ENCODE data around the gene PRXL2A. TPM values are rescaled to one million over a fixed set of nuclear protein-coding genes. Genes with fewer than 3 reads are reported as not detected.
A peak's percentile ranks its signal among the peaks of the same experiment; 100 is the strongest.

Gene PRXL2A
- total and polyA plus RNA-seq, 2 of the 4 experiments (the other 2 are of a cell fraction): 0.90 to 0.92 TPM

DNA sequence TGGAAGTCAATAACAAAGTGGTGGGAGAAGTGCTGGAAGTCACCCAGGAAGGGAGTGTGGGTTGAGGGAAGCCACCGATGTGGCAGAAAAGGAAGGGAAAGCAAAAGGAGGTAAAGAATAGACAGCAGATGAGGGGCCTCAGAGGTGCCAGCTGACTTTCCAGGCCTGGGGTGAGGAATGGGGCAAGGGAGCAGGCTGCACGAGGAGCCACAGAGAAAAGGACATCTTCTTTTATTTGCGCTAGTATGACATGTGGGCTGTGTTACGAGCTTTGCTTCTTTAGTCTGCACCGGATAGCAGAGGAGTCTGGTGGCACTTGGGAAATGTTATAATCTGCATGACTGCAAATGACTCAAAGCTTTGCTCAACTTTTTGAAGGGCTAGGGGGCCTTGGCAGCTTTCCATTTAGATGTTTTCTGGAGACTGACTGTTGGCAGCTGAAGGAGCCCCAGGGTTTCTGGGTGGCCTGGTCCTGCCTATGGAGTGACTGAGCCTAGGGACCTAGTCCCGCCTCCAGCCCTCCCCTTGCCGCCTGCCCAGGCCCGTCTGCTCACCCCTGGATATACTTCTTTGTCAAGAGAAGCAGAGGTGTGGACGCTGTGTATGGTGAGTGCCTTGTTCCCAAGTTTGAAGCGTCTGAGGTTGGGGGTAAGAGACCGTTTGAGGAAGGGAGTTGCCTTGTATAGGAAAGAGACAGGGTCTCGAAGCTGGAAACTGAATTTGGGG is 5.1 kb downstream of the PRXL2A start:
- Histone ChIP-seq H2BK15ac (ENCODE audit: low read depth, low read length) (no peak overlapping the region), H2BK120ac (ENCODE audit: low read depth, low read length) (no peak overlapping the region), H3K9me3 (ENCODE audit: control insufficient read depth, insufficient read depth, low read length) (no peaks in the 10 kb centered on the region), H4K8ac (ENCODE audit: low read depth in 2 of 2, low read length in 2 of 2) (no peak overlapping the region; a peak in 1 of 4 replicates), H2AK5ac (ENCODE audit: low read depth, low read length) (no peak overlapping the region), H3K9ac (ENCODE audit: low read depth, low read length) (no peak overlapping the region), H3K36me3 (ENCODE audit: control insufficient read depth, insufficient read depth, low read length) (no peaks in the 10 kb centered on the region), H3K4me1 (ENCODE audit: control insufficient read depth, insufficient read depth, low read length) (peaks cover 3% of the 10 kb centered on the region; the same call in 1 of the 2 replicates), H3K27me3 (ENCODE audit: control insufficient read depth, insufficient read depth, low read length) (peaks cover 12% of the 10 kb centered on the region), H3K18ac (ENCODE audit: low read depth, low read length) (no peak overlapping the region; the same call in 1 of the 2 replicates), H2BK20ac (ENCODE audit: low read depth, low read length) (no peak overlapping the region), H3K9me1 (ENCODE audit: insufficient read depth, low read length) (peaks cover 3% of the 10 kb centered on the region; the same call in 1 of the 2 replicates), H3K4ac (ENCODE audit: low read depth, low read length) (no peak overlapping the region), H3K79me1 (ENCODE audit: low read depth in 1 of 2, low read length in 2 of 2) (no peaks in the 10 kb centered on the region), H2BK5ac (ENCODE audit: low read depth, low read length, poor library complexity, severe bottlenecking) (no peak overlapping the region), H3K23ac (ENCODE audit: low read depth, low read length) (no peak overlapping the region), H3K14ac (replicated peaks; ENCODE audit: low read depth, low read length) (no peak overlapping the region), H3K56ac (ENCODE audit: extremely low read depth, insufficient read depth, low read length) (no peak overlapping the region), H4K91ac (ENCODE audit: insufficient read depth, low read depth, low read length) (no peak overlapping the region), H3K4me3 (ENCODE audit: insufficient read depth, low read depth, low read length) (no peak overlapping the region), H4K5ac (ENCODE audit: low read depth, low read length) (no peak overlapping the region), H2AK9ac (replicated peaks; ENCODE audit: low read depth, low read length, poor library complexity) (no peak overlapping the region), H4K20me1 (ENCODE audit: insufficient read depth, low read length) (no peaks in the 10 kb centered on the region), H3K4me2 (ENCODE audit: low read depth, low read length) (peak overlapping the region; percentile 35; the same call in 1 of the 2 replicates), H3K27ac (ENCODE audit: insufficient read depth, low read length) (peak overlapping the region; percentile 28), H2AFZ (replicated peaks; ENCODE audit: low read length, poor library complexity) (peak overlapping the region; percentile 54)
- in situ Hi-C loops (cut with MboI; ENCODE audit: low sequenced_read_pairs): no loop called here
- no TSS peak for BruUV-seq (replicated peaks)
- intact Hi-C loops (cut with micrococcal nuclease): no loop called here
- TF ChIP-seq FOS (IDR thresholded peaks at IDR 0.05; ENCODE audit: low read depth, low read length): no peak
- no peak for TF ChIP-seq BHLHE40 (IDR thresholded peaks at IDR 0.05; ENCODE audit: low read depth, low read length)
- TF ChIP-seq RCOR1 (IDR thresholded peaks at IDR 0.05; ENCODE audit: insufficient replicate concordance, low read length): no peak
- TF ChIP-seq MXI1 (IDR thresholded peaks at IDR 0.05; ENCODE audit: borderline replicate concordance, low read depth, low read length): no peak
- TF ChIP-seq RFX5 (IDR thresholded peaks at IDR 0.05; ENCODE audit: low read depth, low read length): peak; percentile 34; the same call in 1 of the 2 replicates
- no peak for TF ChIP-seq CTCF (conservative IDR thresholded peaks at IDR 0.05; ENCODE audit: low read depth, low read length)
- TF ChIP-seq ELK1 (IDR thresholded peaks at IDR 0.05; ENCODE audit: borderline replicate concordance, low read depth, low read length): no peak
- TF ChIP-seq RAD21 (IDR thresholded peaks at IDR 0.05; ENCODE audit: low read length): no peak
- ChIA-PET CTCF (no interaction called here), POLR2A (ENCODE audit: unreplicated experiment) (interaction anchor here (0.6 kb wide), 1 partner anchor 263 kb away, joined by 3 read pairs; no protein-coding TSS in a partner anchor)
- DNase-seq: peak; percentile 44
- dilution Hi-C loops (cut with HindIII; ENCODE audit: low sequenced_read_pairs, unreplicated experiment): no loop called here
- ATAC-seq (ENCODE audit: low read depth): peak; percentile 74
- 12% methylated on average over 7 of the region's 12 CpGs; no CpG with 5 or more reads in 1 of the 2 experiments for WGBS, 2 experiments (ENCODE audit: extremely low coverage in 2 of 2, insufficient read length in 1 of 2)

Data from IMR-90 (cell line).